Epithelial cell of esophagus (primary cell): ENCODE measurements around the gene EIF2S1.

ENCODE experiments used
- DNase-seq: peaks from one replicate; pipeline ENCODE4 v3.0.0; 2010; ENCODE audit warnings: low read depth
- H3K4me3 ChIP-seq: 2 replicates; pipeline ENCODE4 v1.5.1; 2011; ENCODE audit warnings: mild to moderate bottlenecking, low read length, control low read depth
- CTCF ChIP-seq: IDR thresholded peaks from 2 replicates; pipeline ENCODE4 v1.5.1; 2011; ENCODE audit warnings: low read depth, mild to moderate bottlenecking, low read length, control low read depth, inconsistent platforms; ENCODE audit not compliant: insufficient read depth; ENCODE audit errors: missing control alignments

The EIF2S1 gene

GRCh38 chr14:67389811-67390534, 29.8 kb downstream of the EIF2S1 start:
- no peak overlapping the region for H3K4me3 ChIP-seq
- no peak for TF ChIP-seq CTCF
- no peak for DNase-seq

GRCh38 chr14:67391268-67391667, 31.1 kb downstream of the EIF2S1 start:
- DNase-seq: no peak
- no peak overlapping the region for H3K4me3 ChIP-seq
- no peak for TF ChIP-seq CTCF

DNA sequence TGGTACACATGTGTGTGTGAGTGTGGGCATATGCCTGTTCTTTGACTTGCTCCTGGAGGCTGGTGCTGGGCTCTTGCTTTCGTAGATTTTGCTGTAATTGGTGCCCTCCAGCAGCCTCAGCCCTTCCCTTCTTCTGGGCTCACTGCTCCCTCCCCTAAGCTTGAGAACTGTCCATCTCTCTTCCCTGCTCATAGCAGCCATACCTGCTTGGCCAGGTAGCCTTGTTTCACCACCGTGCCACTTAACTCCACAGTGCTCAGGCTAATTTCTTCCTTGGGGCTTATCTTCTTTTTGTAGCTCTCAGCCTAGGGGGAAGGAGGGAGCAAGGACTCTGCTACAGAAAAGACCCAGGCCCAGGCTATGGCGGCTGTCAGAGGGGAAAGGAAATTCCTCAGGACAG, 32.0 kb downstream of the EIF2S1 start:
- peak; percentile 33 for DNase-seq
- TF ChIP-seq CTCF: no peak
- no peak overlapping the region for H3K4me3 ChIP-seq

DNA sequence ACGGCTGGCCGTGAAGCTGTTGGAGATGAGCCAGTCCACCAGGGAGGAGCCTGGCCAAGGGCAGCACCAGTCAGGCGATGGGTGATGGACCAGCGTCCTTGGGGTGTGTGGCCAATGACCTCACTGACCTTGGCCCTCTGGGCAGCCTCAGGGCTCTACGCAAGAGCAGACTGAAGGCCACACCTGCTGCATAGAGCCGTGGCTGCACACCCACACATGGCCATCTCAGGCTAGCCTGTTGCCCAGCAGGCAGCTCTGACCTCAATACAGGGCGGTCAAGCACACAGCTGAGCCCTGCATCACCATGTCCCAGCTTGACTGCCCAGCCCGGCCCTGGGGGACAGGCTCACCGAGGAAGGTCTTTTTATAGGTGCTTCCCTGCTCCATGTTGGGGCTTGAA, 32.7 kb downstream of the EIF2S1 start:
- no peak for TF ChIP-seq CTCF
- no peak overlapping the region for H3K4me3 ChIP-seq
- DNase-seq: no peak

DNA sequence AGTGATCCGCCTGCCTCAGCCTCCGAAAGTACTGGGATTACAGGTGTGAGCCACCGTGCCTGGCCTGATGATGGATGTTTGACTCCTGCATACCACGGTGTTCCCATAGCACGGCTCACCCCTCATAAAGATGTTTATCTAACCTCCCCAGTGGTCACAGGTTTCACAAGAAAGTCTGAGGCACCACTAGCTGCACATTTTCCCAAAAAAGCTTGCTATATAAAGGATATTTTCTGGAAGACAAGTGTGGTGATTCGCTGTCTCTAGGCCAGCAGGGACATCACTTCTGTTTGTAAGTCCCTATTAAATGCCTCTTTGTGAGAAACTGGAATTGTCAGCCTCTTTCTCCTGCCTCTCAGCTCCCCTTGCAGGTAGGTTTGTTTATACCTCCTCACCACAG, 33.6 kb downstream of the EIF2S1 start:
- no peak for DNase-seq
- TF ChIP-seq CTCF: no peak
- no peak overlapping the region for H3K4me3 ChIP-seq

DNA sequence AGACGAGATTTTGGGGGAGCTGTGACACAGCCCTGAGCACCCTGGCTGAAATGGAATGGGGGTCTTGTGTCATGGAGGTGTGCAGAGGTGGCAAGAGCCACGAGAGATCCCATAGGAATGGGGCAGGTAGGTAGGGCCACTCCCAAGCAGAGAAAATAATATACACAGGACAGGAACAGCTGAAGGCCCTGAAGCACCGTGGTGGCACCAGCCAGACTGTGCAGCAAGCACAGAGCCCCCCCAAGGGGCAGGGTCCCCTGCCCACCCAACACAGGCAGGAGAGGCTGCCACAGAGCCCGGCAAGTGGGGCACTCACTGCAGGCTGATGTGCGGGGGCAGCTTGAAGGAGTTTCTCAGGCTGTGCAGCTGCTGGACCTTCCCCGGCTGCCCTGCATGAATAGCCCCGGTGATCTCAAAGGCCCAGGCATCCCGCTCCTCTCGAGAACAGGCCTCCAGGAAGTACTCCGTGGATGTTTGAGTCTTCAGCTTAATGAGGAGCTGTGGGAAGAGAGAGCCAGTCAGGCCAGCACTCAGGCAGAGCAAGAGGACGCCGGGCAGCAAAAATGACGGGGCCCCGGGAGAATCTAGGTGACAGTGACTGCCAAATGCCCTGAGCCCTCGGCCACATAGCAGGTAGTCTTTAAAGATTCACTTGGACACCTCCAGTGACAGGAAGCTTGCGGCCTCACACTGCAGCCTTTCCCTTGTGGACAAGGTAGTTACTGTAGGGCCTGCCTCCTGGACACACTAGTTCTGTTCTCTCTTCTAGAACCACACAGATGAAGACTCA, 35.2 kb downstream of the EIF2S1 start:
- no peak for TF ChIP-seq CTCF
- H3K4me3 ChIP-seq: no peak overlapping the region
- DNase-seq: no peak
